GM12864 (cell line): Measurements from ENCODE around the gene SYNGAP1.

Experiments
- DNase-seq: peaks from one replicate; pipeline ENCODE4 v3.0.0-alpha.2; 2011; ENCODE audit warnings: low read depth
- H3K4me3 ChIP-seq: 2 replicates; pipeline ENCODE4 v1.5.1; 2011; ENCODE audit warnings: mild to moderate bottlenecking, low read depth, low read length, control low read depth
- CTCF ChIP-seq: IDR thresholded peaks from 2 replicates; pipeline ENCODE4 v1.5.1; 2011; ENCODE audit warnings: low read depth, mild to moderate bottlenecking, moderate library complexity, low read length, control low read depth, inconsistent platforms; ENCODE audit errors: missing control alignments

SYNGAP1 gene

DNA sequence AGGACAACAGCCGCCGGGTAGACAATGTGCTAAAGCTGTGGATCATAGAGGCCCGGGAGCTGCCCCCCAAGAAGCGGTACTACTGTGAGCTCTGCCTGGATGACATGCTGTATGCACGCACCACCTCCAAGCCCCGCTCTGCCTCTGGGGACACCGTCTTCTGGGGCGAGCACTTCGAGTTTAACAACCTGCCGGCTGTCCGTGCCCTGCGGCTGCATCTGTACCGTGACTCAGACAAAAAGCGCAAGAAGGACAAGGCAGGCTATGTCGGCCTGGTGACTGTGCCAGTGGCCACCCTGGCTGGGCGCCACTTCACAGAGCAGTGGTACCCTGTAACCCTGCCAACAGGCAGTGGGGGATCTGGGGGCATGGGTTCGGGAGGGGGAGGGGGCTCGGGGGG, 17.8 kb downstream of the SYNGAP1 start:
- no peak overlapping the region for H3K4me3 ChIP-seq
- no peak for DNase-seq
- no peak for TF ChIP-seq CTCF

GRCh38 chr6:33438978-33439594, 19.2 kb downstream of the SYNGAP1 start:
- no peak for TF ChIP-seq CTCF
- no peak overlapping the region for H3K4me3 ChIP-seq
- DNase-seq = no peak

DNA sequence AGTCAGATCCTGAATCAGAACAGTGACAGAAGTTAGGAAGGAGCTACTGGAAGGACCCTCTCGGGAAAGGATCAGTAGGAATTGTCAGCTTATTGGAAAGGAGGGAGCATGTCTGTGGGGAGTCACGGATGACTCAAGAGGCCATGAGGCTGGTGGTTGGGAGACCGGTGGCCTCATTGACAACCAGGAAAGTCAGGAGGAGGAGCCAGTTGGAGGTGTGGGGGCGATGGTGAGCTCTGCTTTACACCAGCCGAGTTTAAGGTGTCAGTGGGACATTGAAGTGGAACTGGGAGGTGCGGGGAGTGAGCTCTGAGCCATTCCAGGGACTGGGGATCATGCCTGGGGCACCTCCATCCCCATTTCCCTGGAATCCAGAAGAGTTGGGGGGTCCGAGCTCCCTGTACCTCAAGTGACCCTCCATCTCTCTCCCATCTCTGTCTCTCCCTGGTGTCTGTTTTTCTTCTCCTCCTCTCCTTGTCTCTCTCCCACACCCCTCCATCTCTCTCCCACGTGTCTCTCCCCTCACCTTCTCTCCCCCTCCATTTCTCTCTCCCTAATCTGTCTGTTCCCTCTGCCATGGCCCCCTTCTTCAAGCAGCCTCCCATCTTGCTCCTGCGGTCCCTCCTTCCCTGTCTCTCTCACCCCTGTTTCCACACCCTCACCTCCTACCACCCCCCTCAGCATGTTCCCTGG, 20.2 kb downstream of the SYNGAP1 start:
- no peak for TF ChIP-seq CTCF
- H3K4me3 ChIP-seq = no peak overlapping the region
- DNase-seq = no peak

GRCh38 chr6:33440649-33441309, 20.9 kb downstream of the SYNGAP1 start:
- no peak for DNase-seq
- no peak for TF ChIP-seq CTCF
- no peak overlapping the region for H3K4me3 ChIP-seq

DNA sequence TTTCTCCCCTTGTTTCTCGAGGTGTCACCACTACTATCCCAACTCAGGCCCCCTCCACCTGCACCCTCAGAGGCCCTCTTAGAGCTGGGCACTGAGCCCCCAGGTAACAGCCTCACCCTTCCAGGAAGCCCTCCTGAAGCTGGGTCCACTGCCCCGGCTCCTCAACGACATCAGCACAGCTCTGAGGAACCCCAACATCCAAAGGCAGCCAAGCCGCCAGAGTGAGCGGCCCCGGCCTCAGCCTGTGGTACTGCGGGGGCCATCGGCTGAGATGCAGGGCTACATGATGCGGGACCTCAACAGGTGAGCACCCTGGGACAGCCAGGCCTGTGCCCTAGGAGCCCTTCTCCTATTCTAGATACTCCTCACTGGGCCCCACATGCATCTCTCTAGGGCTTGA, 21.6 kb downstream of the SYNGAP1 start:
- no peak overlapping the region for H3K4me3 ChIP-seq
- TF ChIP-seq CTCF = no peak
- DNase-seq = no peak

DNA sequence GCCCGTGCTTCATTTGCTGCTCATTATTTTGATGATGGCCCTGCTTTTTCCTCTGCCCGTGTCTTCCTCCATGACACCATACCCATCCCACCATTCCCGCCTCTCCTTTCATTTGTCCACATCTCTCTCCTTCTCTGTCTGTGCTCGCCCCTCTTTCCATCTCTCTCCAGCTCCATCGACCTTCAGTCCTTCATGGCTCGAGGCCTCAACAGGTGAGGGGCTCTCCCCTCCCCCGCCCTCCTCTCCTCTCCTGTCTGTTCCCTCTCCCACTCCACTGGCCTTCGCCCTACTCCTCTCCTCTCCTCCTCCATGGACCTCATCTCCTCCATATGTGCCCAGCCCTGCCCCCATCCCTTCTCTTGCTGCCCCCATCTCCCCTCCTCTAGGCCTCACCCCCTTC, 22.4 kb downstream of the SYNGAP1 start:
- TF ChIP-seq CTCF = no peak
- DNase-seq = no peak
- H3K4me3 ChIP-seq = no peak overlapping the region
